Ovary (tissue), 3 donors: ENCODE measurements around the gene PLCH2.

ENCODE experiments used
- EP300 ChIP-seq: sonication (generic); formaldehyde crosslinking; IDR thresholded peaks from one replicate; pipeline ENCODE4 v1.6.1; 2017; ENCODE audit warnings: antibody characterized with exemption
- POLR2A ChIP-seq: fragments of 450-650 bp; IDR thresholded peaks from one replicate; pipeline ENCODE4 v1.6.1; 2017; ENCODE audit warnings: antibody characterized with exemption, mild to moderate bottlenecking, moderate library complexity
- TF ChIP-seq, protein P1 (sequence below), 3 donors: fragments of 450-650 bp in 2 of 3; fragments of 200-600 bp in 1 of 3; IDR thresholded peaks; one replicate each; pipeline versions ENCODE4 v1.5.1 to v1.8.0; 2016 to 2022; ENCODE audit warnings: antibody characterized with exemption in 3 of 3, mild to moderate bottlenecking in 1 of 3
- donor health status: DM: no; HTN: no; CAD: no.

DNA sequence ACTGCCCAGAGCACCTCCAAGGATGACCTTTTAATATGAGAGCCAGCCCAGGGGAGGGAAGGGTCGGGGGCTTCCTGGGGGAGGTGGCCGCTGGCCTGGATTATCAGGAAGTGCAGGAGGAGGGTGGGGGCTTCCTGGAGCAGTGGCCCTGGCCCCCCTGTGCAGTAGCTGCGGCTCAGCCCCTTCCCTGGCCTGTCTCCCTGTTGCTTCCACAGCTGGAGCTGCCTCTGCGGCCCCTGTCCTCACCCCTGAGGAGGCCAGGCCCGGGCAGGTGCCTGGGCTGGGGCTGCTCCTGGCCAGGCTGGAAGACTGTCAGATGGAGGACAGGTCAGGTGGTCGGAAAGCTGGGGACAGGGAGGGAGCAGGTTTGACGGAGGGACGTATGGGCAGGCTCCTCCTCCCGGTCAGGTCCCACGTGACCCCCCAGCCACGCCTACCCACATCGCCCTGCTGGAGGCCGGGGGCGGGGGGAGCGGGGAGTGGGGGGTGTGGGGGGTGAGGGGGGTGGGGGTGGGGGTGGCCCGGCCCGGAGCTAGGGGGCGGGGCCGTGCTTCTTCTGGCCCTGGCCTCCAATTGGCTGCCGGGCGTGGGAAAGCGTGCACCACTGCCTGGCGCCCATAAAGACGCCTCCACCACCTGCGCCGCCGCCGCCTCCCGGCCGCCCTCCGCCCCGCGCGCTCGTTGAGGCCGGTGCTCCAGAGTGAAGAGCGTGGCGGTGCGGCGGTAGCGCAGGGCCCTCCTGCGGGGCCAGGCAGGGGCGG lies 69.8 kb downstream of the PLCH2 start:
- TF ChIP-seq, protein P1, sequence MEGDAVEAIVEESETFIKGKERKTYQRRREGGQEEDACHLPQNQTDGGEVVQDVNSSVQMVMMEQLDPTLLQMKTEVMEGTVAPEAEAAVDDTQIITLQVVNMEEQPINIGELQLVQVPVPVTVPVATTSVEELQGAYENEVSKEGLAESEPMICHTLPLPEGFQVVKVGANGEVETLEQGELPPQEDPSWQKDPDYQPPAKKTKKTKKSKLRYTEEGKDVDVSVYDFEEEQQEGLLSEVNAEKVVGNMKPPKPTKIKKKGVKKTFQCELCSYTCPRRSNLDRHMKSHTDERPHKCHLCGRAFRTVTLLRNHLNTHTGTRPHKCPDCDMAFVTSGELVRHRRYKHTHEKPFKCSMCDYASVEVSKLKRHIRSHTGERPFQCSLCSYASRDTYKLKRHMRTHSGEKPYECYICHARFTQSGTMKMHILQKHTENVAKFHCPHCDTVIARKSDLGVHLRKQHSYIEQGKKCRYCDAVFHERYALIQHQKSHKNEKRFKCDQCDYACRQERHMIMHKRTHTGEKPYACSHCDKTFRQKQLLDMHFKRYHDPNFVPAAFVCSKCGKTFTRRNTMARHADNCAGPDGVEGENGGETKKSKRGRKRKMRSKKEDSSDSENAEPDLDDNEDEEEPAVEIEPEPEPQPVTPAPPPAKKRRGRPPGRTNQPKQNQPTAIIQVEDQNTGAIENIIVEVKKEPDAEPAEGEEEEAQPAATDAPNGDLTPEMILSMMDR (IDR thresholded peaks at IDR 0.05): no peak
- TF ChIP-seq POLR2A: no peak
- no peak for TF ChIP-seq EP300
